Testis (tissue), 3 donors: ENCODE measurements around the gene ETHE1. TPM values are rescaled to one million over a fixed set of nuclear protein-coding genes. Genes with fewer than 3 reads are reported as not detected.

Experiments
- DNase-seq: peaks from one replicate; pipeline ENCODE4 v3.0.0-alpha.2; 2019
- H3K27ac ChIP-seq, 2 donors: fragments of 200-600 bp; sonication (generic); one replicate each; pipeline ENCODE4 v1.5.1; 2019
- H3K27me3 ChIP-seq: fragments of 200-600 bp; sonication (generic); one replicate; pipeline ENCODE4 v1.5.1; 2019
- H3K36me3 ChIP-seq: fragments of 200-600 bp; sonication (generic); one replicate; pipeline ENCODE4 v1.5.1; 2017; ENCODE audit warnings: low read depth; ENCODE audit errors: missing control alignments
- H3K4me1 ChIP-seq: fragments of 200-600 bp; sonication (generic); one replicate; pipeline ENCODE4 v1.5.1; 2019
- H3K4me3 ChIP-seq, 2 donors: fragments of 200-600 bp; sonication (generic); one replicate each; pipeline ENCODE4 v1.5.1; 2017 to 2019
- H3K9me3 ChIP-seq: fragments of 200-600 bp; sonication (generic); one replicate; pipeline ENCODE4 v1.5.1; 2017
- POLR2A ChIP-seq: fragments of 450-650 bp; IDR thresholded peaks from one replicate; pipeline ENCODE4 v1.6.1; 2017; ENCODE audit warnings: antibody characterized with exemption, mild to moderate bottlenecking, moderate library complexity
- WGBS, 2 donors: methylation state at CpG; one replicate each; pipeline ENCODE4 v1.1.5; 2018; 5-methylcytosine and 5-hydroxymethylcytosine counted together
- intact Hi-C: fragments of 100-400 bp; cut with DNase I; formaldehyde crosslinking; loops from one replicate; pipeline ENCODE4 v1.15.1; 2023; ENCODE audit warnings: low total_unique reads
- polyA plus RNA-seq: library from polyadenylated mRNA; stranded (reverse); fragments of 350-450 nt; fragmentation: Illumina TruSeq; extraction: RNeasy Lipid Tissue Mini Kit (QIAGEN cat#74804); gene quantifications from one replicate; pipeline ENCODE4 v1.2.3, GENCODE V29; 2014; ENCODE audit warnings: low read depth, low replicate concordance; ENCODE audit not compliant: insufficient read depth
- total RNA-seq, 2 donors: library from RNA; depleted of rRNA; stranded (reverse); fragments of >200 nt; gene quantifications; one replicate each; pipeline ENCODE4 v1.2.3, GENCODE V29; 2016
- TF ChIP-seq, protein P1 (sequence below), 3 experiments: fragments of 450-650 bp in 2 of 3; fragments of 200-600 bp in 1 of 3; sonication (generic) in 1 of 3; IDR thresholded peaks; one replicate each; pipeline ENCODE4 v1.5.1; 2016 to 2019; ENCODE audit warnings: antibody characterized with exemption in 3 of 3, mild to moderate bottlenecking in 2 of 3, moderate library complexity in 1 of 3

ETHE1 gene
- total and polyA plus RNA-seq, 3 donors from 2014 or later, result 11.2 to 13.1 (median 11.5) TPM

DNA sequence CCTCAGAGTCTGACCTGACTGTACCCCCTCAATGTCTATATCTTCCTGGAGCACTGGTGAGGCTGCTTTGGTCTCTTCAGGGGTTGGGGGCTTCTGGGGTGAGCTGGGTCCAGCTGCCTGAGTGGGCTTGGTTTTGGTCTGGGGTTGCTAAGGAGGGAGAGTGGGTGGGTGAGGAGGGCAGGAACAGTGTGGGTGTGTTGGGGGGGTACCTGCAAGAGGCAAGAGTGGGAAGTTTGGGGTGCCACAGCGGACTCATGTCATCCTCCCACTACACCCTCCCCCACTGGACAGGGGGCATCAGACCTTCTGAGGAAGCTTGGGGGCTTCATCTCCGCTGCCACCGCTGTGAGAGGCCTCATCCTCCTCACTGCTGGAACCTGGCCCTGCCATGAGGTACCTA, 19.6 kb upstream of the ETHE1 start:
- no peaks in the 10 kb centered on the region for H3K9me3 ChIP-seq
- H3K4me3 ChIP-seq, result no peak overlapping the region

DNA sequence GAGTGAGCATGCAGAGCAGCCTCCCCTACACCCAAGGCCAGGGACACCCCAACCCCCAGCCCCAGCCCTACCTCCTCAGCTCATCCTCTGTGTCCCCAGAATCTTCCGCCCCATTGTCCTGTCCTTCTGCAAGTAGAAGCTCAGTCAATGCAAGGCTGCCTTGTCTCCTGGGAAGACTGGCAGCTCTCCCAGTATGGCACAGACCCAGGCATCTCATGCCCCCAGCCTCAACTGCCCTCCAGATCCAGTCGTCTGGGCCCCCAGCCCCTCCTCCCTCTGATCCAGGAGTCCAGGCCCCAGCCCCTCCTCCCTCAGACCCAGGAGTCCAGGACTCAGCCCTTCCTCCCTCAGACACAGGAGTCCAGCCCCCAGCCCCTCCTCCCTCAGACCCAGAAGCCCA, 19.0 kb upstream of the ETHE1 start:
- no peaks in the 10 kb centered on the region for H3K27me3 ChIP-seq
- no peak for DNase-seq
- H3K4me3 ChIP-seq, result no peak overlapping the region
- no peaks in the 10 kb centered on the region for H3K4me1 ChIP-seq
- WGBS, 2 donors, result 72 to 75% methylated on average over 2 of the region's 2 CpGs
- no peak for TF ChIP-seq POLR2A
- TF ChIP-seq, protein P1, sequence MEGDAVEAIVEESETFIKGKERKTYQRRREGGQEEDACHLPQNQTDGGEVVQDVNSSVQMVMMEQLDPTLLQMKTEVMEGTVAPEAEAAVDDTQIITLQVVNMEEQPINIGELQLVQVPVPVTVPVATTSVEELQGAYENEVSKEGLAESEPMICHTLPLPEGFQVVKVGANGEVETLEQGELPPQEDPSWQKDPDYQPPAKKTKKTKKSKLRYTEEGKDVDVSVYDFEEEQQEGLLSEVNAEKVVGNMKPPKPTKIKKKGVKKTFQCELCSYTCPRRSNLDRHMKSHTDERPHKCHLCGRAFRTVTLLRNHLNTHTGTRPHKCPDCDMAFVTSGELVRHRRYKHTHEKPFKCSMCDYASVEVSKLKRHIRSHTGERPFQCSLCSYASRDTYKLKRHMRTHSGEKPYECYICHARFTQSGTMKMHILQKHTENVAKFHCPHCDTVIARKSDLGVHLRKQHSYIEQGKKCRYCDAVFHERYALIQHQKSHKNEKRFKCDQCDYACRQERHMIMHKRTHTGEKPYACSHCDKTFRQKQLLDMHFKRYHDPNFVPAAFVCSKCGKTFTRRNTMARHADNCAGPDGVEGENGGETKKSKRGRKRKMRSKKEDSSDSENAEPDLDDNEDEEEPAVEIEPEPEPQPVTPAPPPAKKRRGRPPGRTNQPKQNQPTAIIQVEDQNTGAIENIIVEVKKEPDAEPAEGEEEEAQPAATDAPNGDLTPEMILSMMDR (IDR thresholded peaks at IDR 0.05), result no peak
- H3K36me3 ChIP-seq, result no peaks in the 10 kb centered on the region
- no peaks in the 10 kb centered on the region for H3K9me3 ChIP-seq
- intact Hi-C loops, result no loop called here
- no peak overlapping the region for H3K27ac ChIP-seq

More for the DNA sequence above, 19.6 kb upstream of the ETHE1 start:
- no peaks in the 10 kb centered on the region for H3K4me1 ChIP-seq
- no peak overlapping the region for H3K27ac ChIP-seq
- no peak for DNase-seq
- H3K36me3 ChIP-seq, result no peaks in the 10 kb centered on the region
- TF ChIP-seq, protein P1 (IDR thresholded peaks at IDR 0.05), result no peak
- no peak for TF ChIP-seq POLR2A
- WGBS, 2 donors, result 100% methylated on average over 1 to 3 of the region's 3 CpGs
- H3K27me3 ChIP-seq, result no peaks in the 10 kb centered on the region
- intact Hi-C loops, result no loop called here

DNA sequence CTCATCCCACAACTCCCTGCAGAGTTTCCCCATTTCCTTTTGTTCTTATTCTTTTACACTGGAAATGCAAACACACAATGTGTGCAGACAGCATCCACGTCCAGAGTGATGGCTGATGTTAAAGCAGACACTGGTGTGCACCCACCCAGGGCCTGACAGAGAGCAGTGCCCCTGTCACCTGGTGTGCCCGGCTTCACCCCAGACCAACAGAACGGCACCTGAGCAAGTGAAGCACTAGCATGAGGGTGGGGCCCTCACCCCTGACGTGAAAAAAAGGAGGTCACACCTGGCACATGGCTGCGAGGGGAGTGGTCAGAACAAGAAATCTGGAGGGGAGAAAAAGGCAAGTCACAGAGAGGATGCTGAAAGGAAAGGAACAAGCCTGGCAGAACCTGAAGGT, 18.3 kb upstream of the ETHE1 start:
- TF ChIP-seq, protein P1 (IDR thresholded peaks at IDR 0.05), result no peak
- no peak for TF ChIP-seq POLR2A
- 88 to 94% methylated on average over 5 of the region's 5 CpGs for WGBS, 2 donors
- Histone ChIP-seq H3K36me3 (no peaks in the 10 kb centered on the region), H3K27ac (no peak overlapping the region), H3K27me3 (no peaks in the 10 kb centered on the region), H3K9me3 (no peaks in the 10 kb centered on the region), H3K4me3 (no peak overlapping the region), H3K4me1 (no peaks in the 10 kb centered on the region)
- DNase-seq, result no peak
- intact Hi-C loops, result no loop called here

DNA sequence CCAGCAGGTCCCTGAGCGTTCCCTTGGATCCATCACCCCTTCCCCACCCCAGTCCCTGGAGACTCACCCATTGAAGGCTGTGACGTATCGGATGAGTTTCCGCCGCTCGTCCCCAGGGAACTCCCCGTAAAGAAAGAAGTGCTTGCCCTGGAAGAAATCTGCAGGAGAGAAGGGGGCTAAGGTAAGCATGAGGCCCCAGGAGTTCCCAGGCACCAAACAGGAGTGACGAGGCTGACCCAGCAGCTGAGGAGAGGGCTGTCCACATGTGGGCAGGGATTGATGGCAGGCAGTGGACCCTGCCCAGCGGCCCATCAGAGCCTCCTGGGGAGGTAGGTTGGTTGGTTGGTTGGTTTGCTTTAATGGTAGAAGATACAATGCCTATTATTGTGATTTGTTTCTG, 17.1 kb upstream of the ETHE1 start:
- no peaks in the 10 kb centered on the region for H3K4me1 ChIP-seq
- no peak overlapping the region for H3K27ac ChIP-seq
- WGBS, 2 donors, result 94 to 95% methylated on average over 5 to 9 of the region's 9 CpGs
- H3K36me3 ChIP-seq, result no peaks in the 10 kb centered on the region
- H3K4me3 ChIP-seq, result no peak overlapping the region
- no peaks in the 10 kb centered on the region for H3K9me3 ChIP-seq
- intact Hi-C loops, result no loop called here
- no peaks in the 10 kb centered on the region for H3K27me3 ChIP-seq
- TF ChIP-seq, protein P1 (IDR thresholded peaks at IDR 0.05), result no peak
- TF ChIP-seq POLR2A, result no peak
- DNase-seq, result no peak

DNA sequence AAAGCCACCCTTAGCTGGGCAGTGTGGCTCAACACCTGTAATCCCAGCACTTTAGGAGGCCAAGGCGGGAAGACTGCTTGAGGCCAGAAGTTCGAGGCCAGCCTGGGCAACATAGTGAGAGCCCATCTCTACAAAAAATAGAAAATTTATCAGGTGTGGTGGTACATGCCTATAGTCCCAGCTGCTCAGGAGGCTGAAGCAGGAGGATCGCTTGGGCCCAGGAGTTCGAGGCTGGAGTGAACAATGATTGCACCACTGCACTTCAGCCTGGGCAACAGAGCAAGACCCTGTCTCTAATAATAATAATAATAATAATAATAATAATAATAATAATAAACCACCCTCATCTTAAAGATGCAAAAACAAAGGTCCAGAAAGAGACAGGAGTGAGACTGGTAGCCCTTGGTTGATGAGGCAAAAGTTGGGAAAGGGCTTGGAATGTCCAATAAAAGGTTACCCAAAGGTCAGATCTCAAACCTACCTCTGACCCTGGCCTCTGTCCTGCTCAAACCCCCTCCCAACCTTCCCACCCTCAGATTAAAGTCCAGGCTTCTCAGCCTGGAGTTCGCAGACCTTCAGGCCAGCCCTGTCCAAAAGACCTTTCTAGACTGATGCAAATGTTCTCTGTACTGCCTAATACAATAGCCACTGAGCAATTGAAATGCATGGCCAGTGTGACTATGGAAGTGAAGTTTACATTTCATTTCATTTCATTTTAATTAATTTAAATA, 15.1 kb upstream of the ETHE1 start:
- Histone ChIP-seq H3K4me3 (no peak overlapping the region), H3K27ac (no peak overlapping the region), H3K4me1 (no peaks in the 10 kb centered on the region), H3K36me3 (no peaks in the 10 kb centered on the region), H3K27me3 (no peaks in the 10 kb centered on the region), H3K9me3 (peaks cover 6% of the 10 kb centered on the region)
- no peak for DNase-seq
- no peak for TF ChIP-seq POLR2A
- TF ChIP-seq, protein P1 (IDR thresholded peaks at IDR 0.05), result no peak
- 94 to 100% methylated on average over 5 of the region's 5 CpGs for WGBS, 2 donors
- intact Hi-C loops, result no loop called here
